ENCODE data around the gene CPT1C.

DNA sequence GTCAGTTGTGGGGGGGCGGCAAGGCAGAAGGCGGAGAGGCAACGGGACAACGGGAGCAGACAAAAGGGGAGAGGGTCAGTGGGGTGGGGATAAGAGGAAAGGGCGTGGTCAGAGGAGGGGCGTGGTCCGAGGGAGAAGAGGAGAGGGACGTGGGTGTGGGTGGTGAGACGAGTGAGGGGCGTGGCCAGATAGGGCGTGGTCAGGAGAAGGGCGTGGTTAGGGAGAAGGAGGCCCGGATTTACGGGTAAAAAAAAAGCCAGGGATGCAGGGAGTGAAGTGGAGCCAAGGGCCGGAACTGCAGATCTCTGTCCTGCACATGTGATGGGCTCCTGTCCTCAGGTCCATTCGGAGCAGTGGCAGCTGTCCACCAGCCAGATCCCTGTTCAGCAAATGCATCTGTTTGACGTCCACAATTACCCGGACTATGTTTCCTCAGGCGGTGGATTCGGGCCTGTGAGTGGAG lies 21.5 kb downstream of the CPT1C start:
- TF ChIP-seq, protein P1, sequence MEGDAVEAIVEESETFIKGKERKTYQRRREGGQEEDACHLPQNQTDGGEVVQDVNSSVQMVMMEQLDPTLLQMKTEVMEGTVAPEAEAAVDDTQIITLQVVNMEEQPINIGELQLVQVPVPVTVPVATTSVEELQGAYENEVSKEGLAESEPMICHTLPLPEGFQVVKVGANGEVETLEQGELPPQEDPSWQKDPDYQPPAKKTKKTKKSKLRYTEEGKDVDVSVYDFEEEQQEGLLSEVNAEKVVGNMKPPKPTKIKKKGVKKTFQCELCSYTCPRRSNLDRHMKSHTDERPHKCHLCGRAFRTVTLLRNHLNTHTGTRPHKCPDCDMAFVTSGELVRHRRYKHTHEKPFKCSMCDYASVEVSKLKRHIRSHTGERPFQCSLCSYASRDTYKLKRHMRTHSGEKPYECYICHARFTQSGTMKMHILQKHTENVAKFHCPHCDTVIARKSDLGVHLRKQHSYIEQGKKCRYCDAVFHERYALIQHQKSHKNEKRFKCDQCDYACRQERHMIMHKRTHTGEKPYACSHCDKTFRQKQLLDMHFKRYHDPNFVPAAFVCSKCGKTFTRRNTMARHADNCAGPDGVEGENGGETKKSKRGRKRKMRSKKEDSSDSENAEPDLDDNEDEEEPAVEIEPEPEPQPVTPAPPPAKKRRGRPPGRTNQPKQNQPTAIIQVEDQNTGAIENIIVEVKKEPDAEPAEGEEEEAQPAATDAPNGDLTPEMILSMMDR (IDR thresholded peaks at IDR 0.05): no peak
- TF ChIP-seq POLR2A (IDR thresholded peaks at IDR 0.05): peak in 1 of 2 donors; percentile 20
